Endometrium (tissue), 2 donors: ENCODE results near the gene DAAM2.

ENCODE experiments used
- FAIRE-seq: peaks from 2 replicates; lab custom pipeline; 2012; peaks lifted over from hg19 to GRCh38; lab: Jason Lieb, UNC
- donor health status: control.
- donor health status: control.

DAAM2 gene

GRCh38 chr6:39819676-39820075, 27.5 kb downstream of the DAAM2 start:
- FAIRE-seq: no peak

- no peak for FAIRE-seq
Observed at GRCh38 chr6:39820553-39820952, 28.4 kb downstream of the DAAM2 start.

DNA sequence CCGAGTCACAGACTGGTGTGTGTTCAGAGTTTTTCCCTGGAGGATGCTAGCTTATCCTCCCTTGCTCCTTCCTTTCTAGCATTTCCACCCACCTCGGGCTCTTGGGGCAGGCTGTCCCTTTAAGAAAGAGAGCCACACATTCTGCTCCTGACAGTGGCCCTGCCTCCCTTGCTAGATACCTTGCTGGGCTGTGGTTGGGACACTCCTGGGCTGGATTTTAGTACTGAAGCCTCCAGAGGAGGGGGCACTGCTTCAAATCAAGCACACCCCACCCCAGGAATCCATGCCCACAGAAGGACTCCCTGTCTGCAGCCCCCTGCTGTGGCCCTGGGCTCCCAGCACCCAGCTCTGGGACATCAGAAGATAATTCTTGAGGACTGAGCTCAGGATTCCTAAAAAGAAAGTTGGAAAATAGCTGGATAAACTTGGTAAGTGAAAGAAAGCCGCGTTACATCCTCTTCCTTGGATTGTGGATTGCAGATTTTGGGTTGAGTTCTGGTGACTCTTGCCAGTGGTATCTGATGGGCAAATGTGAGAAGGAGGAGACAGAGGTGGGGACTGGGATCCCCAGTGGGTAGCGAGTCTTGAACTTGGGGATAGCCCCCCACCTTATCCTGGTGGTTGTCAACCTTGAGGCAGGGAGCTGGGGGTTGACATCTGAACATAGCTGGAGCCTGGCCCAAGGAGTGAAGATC, 29.0 kb downstream of the DAAM2 start:
- FAIRE-seq: no peak

DNA sequence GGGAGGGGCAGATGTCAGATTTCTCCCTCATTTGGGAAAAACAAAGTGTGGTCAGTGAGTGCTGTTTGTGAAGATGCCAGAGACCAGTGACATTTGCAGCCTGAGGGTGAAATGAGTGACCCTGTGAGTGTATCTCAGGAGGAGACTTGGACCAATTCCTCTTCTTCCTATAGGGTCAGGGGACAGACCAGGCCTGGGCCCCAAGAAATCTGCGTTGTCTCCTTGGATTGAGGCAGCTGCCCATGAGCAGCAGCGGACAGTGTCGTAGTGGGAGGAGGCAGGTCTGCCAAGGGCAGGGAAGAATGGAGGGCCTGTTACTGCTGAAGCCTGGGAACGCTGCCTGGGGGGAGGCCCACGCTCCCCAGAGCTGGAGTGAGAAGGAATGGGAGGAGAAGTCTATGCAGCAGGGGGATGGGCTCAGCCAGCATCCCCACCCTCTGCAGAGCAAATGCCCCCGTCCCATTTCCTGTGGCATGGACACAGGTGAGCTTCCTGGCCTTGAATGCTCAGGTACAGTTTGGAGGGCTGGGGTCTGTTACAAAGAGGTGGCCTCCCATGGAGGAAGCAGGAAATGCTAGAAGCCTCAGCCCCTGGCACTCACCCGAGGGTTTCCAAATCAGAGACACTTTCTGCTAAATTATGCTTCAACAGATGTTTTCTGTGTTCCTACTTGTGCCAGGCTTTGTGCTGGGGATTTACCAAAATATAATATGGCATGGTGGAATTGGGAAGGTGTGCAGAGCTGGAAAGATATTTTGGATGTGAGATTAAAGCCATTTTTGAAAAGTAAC, 29.8 kb downstream of the DAAM2 start:
- FAIRE-seq: no peak

GRCh38 chr6:39822846-39823815, 31.0 kb downstream of the DAAM2 start:
- FAIRE-seq: no peak

- no peak for FAIRE-seq
Observed at GRCh38 chr6:39824030-39824926, 32.1 kb downstream of the DAAM2 start.

DNA sequence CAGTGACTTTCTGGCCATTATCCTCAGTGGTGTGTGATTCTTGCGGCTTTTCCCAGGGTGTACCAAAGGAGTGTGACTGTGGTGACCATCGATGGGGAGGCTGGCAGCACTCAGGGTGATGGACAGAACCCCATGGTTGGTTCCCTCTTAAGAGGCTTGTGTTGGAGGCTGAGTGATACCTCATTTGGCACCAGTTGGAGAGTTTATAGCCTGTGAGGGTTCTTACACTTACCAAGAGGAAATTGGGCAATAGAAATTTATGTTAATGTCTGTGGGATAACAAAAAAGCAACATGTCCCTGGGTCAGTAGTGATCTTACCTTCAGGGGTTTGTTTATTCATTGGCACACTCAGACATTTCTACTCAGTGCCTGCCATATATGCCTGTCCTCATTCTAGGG, 37.2 kb downstream of the DAAM2 start:
- no peak for FAIRE-seq

DNA sequence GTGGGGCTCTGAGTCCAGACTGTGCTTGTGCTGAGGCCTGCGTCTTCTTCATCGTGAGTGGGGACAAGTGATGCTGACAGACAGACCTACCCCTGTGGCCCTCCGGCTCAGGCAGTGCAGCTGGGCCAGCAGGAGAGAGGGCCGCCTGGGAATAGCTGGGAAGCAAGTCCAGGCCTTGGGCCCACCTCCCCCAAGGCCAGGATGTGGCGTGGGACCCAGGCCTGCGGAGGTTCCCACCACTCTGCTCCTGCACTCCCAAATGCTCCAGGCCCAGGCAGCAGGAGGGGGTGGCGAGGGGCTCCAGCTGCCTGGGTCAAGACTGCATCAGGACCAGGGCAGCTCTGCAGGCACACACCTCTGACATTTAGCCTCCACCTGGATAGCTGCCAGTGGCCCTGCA, 38.3 kb downstream of the DAAM2 start:
- no peak for FAIRE-seq

GRCh38 chr6:39831701-39832100, 39.5 kb downstream of the DAAM2 start:
- no peak for FAIRE-seq

- no peak for FAIRE-seq
Observed at GRCh38 chr6:39834278-39834677, 42.1 kb downstream of the DAAM2 start.

- FAIRE-seq: no peak
Observed at GRCh38 chr6:39834866-39835265, 42.7 kb downstream of the DAAM2 start.

GRCh38 chr6:39835821-39836295, 43.7 kb downstream of the DAAM2 start:
- no peak for FAIRE-seq

DNA sequence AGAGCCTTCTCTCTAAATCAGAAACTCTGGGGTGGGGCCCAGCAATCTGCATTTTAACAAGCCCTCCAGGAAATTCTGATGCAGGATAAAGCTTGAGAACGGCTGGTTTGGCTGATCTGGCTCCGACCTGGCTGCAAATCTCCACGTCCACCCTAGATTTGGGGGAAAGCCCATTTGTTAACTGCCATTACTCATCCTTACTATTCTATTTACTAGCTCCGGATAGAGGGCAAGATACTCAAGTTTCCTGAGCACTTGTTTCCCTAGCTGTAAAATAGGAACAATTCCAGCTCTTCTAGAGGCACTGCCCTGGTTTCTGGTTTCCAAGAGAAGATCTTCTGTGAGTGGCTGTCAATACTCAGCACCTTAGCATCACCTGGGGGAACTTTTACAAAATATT, 44.4 kb downstream of the DAAM2 start:
- FAIRE-seq: no peak

GRCh38 chr6:39839445-39839844, 47.3 kb downstream of the DAAM2 start:
- FAIRE-seq: no peak

GRCh38 chr6:39840781-39841180, 48.6 kb downstream of the DAAM2 start:
- FAIRE-seq: no peak

GRCh38 chr6:39841291-39841690, 49.1 kb downstream of the DAAM2 start:
- no peak for FAIRE-seq

GRCh38 chr6:39841923-39842322, 49.7 kb downstream of the DAAM2 start:
- FAIRE-seq: no peak

DNA sequence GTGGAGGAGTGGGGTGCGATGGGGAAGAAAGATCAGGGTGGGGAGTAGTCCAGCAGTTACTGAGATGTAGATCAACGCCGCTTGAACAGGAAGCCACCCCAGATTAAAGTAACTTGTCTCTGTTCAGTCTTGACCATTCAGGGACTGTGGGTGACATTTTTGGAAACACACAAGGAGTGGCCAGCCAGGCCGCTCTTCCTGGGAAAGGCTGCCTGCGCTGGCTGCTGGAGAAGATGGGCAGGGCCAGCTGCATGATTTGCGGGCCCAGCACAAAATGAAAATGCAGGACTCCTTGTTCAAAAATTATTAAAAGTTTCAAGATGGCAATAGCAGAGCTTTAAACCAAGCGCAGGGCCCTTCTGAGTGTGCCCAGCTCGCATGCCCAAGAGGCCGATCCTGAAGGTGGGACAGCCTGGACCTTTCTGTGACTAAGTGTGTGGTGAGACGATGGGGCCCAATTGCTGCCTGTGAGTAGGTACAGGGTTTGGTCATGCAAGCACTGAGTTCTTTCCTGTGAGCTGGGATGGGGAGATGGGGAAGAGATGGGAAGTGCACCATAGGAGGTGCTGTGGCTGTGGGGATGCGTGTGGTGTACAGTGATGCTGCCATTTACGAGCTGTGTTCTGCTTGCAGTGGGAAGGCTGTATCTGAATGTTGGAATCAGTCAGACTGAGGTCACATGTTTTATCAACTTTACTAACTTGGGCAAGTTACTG, 51.3 kb downstream of the DAAM2 start:
- FAIRE-seq: no peak

DNA sequence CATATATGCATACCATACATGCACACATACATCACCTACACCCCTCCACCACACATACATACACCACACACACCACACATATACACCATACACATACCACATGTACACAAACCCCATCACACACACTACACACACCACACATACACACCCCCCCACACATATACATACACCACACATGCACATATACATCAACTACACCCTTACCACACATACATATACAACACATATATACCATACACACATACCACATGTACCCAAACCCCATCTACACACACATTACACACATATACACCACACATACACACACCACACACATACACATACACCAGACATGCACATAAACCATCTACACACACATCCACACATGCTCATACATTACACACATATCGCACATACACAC, 52.7 kb downstream of the DAAM2 start:
- FAIRE-seq: no peak

GRCh38 chr6:39847221-39847620, 55.0 kb downstream of the DAAM2 start:
- no peak for FAIRE-seq

DNA sequence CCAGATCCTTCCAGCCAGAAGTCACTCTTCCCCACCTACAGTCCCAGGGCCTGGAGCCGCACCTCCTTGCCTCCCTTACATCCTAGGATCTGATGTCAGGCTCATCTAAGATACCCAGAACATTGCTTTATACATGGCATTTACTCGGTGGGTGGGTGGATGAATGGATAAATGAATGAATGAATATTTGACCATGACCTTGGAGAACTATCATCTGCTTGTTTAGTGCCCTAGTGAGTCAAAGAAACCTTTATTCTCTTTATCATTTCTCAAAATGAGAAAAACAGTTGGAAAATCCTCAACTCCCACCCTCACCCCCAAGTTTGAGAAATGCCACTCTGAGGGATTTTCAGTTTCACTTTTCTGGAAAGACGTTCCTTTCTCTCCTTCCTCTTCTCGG, 56.0 kb downstream of the DAAM2 start:
- FAIRE-seq: no peak
